Loucy (cell line): Measurements from ENCODE around the gene TTC7B.

ENCODE experiments used
- CTCF ChIP-seq: fragments of 200-600 bp; sonication (generic); conservative IDR thresholded peaks from 2 replicates; pipeline ENCODE4 v1.5.1; 2014; ENCODE audit warnings: mild to moderate bottlenecking, antibody characterized with exemption, low read length
- EZH2phosphoT487 ChIP-seq: fragments of 200-600 bp; IDR thresholded peaks from 2 replicates; pipeline ENCODE4 v1.6.1; 2018; ENCODE audit warnings: antibody characterized with exemption, mild to moderate bottlenecking, moderate library complexity, borderline replicate concordance

- no peak for TF ChIP-seq CTCF
- TF ChIP-seq EZH2phosphoT487: no peak
These were observed 216.9 kb downstream of the TTC7B start for GRCh38 chr14:90599339-90599738.
